Dermis microvascular lymphatic vessel endothelial cell (primary cell): ENCODE measurements around the gene OSBPL6. TPM values are rescaled to one million over a fixed set of nuclear protein-coding genes. Genes with fewer than 3 reads are reported as not detected.
"Not testable (repeated sequence)": the region's sequence is repeated elsewhere in the genome, so short reads cannot be mapped to it uniquely, and the experiment has no call there.

Experiments
- DNase-seq, 2 donors: peaks; one replicate each; pipeline versions ENCODE4 v3.0.0 to v3.0.0-alpha.2; 2010; ENCODE audit warnings: low read depth in 2 of 2
- total RNA-seq: library from RNA; depleted of rRNA; stranded (reverse); fragments of >200 nt; gene quantifications from 2 replicates; pipeline ENCODE4 v1.2.1, GENCODE V29; 2014

Gene OSBPL6
- total RNA-seq, 1 donor from 2014 or later, result 3.9 TPM

DNA sequence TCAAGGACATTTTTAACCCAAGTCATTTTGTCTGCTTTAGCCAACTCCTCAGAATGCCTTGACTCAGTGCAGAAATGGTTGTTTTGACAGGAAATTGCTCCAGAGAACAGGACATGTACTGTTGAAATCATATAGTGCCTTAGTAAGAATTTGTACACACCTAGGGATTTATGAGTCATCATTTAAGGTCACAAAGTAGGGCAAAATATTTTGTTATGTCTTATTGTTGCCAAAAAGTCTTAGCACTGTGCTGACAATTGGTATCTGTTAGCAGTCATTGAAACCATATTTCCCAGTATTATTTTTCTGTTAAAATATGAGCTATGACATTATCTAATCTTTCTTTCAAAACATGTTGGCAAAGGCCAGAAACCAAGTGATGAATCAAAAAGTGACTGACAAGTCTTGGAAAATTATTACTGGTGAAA is 104.5 kb downstream of the OSBPL6 start:
- peak; percentile 69 to 94 for DNase-seq

DNA sequence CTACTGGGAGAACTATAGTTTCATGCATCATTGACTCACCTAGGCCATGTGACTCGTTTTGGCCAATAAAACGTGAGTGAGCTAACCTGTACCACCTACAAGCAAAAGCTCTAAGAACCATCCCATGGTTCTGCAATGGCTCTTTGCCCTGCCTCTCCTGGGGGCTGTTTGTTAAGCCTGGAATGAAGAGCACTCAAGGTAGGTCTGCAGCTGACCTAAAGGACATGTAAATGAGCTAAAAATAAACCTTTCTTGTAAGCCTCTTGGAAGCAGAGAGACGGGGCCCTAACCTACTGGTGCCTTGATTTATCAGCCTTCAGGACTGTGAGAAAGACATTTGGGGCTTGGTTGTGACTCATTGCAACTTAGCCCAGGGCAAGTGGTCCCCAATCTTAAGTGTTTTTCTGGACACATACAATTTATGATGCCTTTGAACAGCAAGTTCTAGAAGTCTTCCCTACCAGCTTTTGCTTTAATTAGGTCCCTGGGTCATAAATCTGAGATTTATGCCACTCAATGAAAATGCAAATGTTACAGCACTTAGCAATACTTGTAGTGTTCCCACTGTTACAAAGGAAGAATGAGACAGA is 107.4 kb downstream of the OSBPL6 start:
- DNase-seq, result no peak

DNA sequence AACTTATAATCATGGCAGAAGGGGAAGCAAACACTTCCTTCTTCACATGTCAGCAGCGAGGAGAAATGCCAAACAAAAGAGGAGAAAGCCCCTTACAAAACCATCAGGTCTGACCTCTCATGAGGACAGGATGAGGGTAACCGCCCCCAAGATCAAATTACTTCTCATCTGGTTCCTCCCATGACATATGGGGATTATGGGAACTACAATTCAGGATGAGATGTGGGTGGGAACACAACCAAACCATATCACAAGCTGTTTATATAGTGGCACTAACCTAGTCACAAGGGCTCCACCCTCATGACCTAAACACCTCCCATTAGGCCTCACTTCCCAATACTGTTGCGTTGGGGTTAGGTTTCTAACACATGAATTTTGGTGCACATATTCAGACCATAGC is 110.0 kb downstream of the OSBPL6 start:
- no peak for DNase-seq

DNA sequence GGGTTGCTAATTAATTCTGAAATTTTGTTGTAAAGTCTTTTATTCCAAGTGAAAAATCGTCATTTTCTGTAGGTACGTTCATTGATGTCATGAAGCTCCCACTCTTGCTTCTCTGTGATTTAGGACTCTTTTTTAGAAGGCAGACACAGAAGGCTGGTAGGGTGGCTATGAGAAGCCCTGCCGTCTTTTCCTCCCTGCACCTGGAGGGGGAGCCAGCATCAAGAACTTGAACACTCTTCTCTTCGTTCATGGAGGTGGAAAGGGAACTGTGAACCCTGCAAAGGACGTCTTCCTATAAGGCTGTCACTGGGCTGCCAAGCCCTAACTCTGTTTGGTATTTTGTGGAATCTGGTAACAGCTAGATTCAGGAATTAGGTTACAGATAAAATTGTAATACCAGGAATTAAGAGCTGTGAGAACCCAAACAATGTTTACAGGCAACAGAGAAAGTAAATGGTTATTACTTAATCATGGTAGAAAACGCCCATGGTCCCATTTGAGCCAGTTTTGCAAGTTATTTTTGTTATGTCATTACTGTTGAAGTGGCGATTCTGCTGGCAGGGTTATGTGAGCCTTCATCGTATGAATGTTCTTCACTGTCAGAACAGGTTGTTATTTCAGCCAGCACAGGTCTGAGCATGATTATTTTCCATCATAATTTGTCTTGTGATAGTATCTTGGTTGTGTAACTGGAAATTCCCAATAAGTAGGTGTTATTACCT is 112.2 kb downstream of the OSBPL6 start:
- DNase-seq, result peak in 1 of 2 donors; percentile 72

DNA sequence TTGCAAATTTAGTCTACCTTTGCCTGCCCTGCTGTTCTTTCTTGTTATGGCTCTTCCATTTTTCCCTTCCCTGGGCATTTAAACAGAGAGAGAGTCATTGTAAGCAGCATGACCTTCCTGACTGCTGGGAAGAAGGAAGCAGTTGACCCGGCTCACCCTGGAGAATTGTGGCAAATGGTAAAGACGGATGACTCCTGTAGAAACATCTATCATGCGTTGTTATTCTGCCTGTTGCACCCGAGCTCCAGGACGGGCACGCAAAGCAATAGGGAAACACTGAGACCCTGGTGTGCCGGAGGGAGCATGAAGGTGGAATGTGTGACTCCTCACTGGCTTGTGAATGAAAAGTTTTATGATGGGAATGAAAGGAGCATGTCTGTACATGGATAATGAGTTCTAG is 113.3 kb downstream of the OSBPL6 start:
- no peak for DNase-seq

GRCh38 chr2:178309541-178309940 is 115.2 kb downstream of the OSBPL6 start:
- peak in 1 of 2 donors; percentile 16 for DNase-seq

DNA sequence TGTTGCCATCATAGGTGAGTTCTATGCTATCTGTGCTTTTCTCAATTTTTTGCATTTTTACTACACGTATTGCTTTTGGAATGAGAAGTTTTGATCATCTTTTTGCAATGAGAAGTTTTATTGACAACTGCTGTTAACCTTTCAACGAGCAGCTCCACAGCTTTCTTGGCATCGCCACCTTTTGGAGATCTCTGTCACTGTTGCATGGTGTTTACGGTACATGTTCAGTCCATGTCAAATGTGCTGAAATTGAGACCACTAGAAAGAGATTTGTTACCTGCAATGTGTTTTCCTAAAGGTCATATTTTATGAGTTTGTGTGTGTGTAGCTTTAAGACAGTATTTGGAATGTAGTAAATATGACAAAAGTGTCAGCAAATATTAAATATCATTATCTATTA is 120.8 kb downstream of the OSBPL6 start:
- no peak for DNase-seq

DNA sequence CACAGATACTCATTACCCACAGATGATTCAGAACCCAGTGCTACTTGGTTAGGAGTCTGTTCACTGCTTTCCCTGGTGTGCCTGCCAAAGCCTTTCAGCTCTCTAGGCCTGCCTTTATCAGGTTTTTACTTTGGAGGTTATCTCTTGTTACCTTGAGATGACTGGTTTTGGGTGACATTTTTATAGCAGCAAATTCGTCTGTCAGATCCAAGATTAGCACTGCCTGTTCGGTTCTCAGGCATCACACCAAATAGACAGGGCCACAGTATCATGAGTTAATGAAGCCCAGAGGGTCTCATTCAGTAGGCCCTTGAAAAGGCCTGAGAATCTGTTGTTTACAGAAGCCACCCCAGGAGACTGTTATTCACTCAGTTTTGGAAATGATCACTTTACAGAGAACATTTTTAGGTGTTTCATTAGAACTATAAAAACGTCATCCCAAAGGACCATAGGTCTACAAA is 121.2 kb downstream of the OSBPL6 start:
- DNase-seq, result no peak

DNA sequence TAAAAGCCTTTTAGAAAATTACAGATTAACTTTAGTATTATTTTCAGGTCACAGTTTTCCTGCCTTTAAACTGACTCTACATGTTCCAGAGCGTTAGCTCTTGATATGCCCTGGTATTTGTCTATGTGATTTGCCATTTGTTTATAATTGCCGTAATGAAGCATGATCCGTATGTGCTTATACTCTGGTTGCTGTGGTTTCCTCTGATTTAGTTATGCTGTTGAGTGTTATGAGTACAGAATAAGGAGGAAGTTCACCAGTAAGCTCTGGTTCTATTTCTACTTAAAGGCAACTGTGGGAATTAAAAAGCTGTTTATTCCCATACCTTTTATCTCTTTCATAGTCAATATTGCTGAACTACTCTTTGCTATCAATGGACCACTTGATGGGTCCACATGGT is 123.5 kb downstream of the OSBPL6 start:
- no peak for DNase-seq

DNA sequence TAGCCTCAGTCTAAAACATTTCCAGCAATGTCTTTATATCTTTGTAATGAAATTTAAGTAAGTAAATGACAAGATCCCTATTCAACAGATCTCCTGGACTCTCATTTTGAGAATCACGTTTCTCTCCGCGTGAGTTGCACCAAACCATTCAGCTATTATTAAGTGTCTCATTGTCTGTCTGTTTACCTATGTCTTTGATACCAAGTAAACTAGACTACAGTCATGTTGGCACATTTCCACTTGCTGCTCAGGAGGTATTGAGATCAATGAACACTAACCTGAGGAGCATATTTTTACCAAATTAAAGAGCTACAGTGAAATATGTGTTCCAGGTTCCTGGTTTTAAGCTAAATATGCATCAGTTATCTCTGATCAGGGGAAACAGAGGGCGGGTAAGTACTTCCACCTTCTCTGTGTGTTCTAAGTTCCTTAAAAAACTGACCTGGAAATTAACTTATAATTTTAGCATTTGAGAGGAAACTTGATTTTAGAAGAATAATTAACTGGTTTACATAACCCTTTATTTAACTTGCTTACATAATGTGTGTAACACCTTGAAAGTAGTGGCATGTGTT is 125.8 kb downstream of the OSBPL6 start:
- DNase-seq, result no peak

DNA sequence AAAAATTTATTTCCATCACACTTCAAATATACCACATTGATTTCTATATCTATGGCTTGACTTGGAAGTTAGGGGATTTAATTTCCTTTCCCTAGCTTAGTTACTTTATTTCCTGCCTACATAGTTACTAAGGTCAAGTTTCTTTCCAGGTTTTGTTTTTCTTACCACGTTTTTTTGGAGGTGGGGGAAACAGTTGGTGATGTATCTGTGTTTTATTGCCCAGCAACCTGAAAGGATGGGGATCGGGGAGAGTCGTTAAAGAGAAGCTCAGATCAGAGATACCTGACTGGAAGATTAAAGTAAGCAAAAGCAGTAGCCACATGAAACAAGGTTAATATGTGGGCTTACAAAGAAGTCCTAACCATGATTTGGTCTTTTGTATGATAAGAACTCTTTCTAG is 127.8 kb downstream of the OSBPL6 start:
- peak; percentile 56 to 71 for DNase-seq

DNA sequence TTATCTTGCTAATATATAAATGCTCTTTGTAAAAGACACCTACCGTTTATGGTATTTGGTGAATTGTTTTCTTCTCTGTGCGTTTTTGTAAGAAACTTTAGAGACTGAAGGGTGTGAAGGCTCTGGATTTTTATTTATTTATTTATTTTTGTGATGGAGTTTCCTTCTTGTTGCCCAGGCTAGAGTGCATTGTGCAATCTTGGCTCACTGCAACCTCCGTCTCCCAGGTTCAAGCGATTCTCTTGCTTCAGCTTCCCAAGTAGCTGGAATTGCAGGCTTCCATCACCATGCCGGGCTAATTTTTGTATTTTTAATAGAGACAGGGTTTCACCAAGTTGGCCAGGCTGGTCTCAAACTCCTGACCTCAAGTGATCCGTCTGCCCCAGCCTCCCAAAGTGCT is 129.0 kb downstream of the OSBPL6 start:
- DNase-seq, result not testable (repeated sequence)

GRCh38 chr2:178324077-178324476 is 129.8 kb downstream of the OSBPL6 start:
- DNase-seq, result peak in 1 of 2 donors; percentile 10

DNA sequence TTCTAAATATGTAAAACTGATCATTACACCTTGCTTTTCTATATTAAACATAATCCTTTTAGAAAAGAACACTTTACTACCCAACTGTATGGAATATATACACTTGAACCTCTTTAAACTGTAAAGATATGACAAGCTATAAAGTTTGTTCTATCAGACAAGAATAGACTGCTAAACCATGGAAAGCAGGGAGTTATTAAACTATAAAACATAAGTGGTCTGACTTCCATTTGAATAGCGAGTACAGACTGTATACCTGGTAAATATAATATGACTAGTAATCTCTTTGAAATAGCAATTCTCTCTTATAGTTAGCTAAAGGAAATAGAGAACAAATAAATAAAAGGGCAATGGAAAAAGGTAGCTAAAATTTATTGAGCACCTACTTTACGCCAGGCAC is 131.0 kb downstream of the OSBPL6 start:
- no peak for DNase-seq

DNA sequence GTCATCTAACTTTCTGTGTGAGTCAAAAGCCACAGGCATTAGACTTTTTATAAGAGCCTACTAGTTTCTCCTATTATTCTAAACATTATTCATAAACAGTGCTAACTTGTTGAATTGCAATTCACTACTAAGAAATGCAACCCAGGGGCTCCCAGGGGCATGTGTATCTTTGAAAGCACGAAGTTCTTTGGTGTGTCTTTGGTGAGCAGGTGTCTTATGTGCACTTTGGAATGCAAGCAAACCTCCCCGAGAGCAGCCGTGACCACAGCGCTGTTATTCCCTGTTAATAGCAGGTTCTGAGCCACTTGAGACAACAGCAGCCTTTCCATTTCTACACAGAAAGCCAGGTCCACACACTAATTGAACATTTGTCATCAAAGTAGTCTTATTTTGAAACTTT is 133.2 kb downstream of the OSBPL6 start:
- no peak for DNase-seq

GRCh38 chr2:178328037-178328436 is 133.7 kb downstream of the OSBPL6 start:
- DNase-seq, result peak in 1 of 2 donors; percentile 74

DNA sequence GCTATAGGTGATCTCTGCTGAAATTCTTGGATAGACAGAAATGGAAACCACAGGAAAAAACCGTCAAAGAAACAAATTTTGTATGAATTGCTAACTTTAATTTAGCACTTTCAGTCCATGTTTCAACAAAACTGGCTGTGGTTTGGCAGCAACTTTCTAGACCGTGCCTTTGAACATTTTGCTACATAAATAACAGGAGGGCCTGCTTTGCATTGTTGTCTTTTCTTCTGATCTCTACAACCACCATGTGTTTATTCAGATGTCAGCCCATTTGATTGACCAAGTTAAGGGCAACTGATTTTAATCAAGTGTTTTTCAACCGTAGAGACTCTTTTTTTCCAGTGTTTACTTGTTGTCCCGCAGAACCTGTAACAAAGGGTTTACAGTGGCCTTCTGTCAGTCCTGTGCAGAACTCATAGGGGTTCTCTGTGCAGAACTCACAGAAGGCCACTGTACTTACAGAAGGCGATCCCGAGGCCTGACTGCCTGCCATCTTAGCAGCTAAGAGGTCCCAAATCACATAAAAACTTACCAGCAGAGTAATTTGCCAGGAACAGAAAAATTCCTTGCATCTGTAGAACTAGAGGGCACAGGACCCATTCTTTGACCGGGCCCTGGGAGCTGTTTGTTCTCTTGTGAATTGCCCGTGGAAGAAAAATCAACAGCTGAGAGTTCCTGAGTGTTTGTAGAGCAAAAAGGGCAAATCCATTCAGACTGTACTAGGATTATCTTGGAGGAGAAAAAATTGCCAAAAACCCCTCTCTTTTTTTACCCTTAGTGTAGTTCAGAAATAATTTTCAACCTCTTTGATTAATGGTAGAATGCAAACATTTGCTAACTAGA is 136.1 kb downstream of the OSBPL6 start:
- DNase-seq, result no peak

- no peak for DNase-seq
These were observed 137.4 kb downstream of the OSBPL6 start for GRCh38 chr2:178331474-178332432.

DNA sequence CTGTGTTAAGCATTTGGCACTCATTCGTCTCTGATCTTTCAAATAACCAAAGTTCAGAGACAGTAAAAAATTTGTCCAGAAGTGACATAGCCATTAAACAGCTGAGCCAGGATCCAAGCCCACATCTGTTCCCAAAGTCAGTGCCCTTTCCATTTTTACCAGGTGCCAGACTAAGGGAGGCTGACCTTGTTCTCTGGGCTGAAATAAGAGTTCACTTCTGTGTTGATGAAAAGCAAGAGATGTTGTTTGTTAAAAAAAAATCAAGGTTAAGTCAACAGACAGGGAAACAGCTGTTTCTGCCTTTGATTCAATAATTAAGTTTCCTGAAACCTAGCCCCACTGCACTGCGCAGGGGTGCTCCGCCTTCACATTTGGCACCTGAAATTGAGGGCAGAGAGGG is 139.5 kb downstream of the OSBPL6 start:
- peak in 1 of 2 donors; percentile 17 for DNase-seq

GRCh38 chr2:178335230-178335629 is 140.9 kb downstream of the OSBPL6 start:
- no peak for DNase-seq

GRCh38 chr2:178344121-178344520 is 149.8 kb downstream of the OSBPL6 start:
- DNase-seq, result no peak
